ENCODE data around the gene CLCN2. TPM values are rescaled to one million over a fixed set of nuclear protein-coding genes. Genes with fewer than 3 reads are reported as not detected.

Gene CLCN2
- total and polyA plus RNA-seq, 2 of the 4 experiments (the other 2 are of a cell fraction), result 2.9 to 5.8 TPM

DNA sequence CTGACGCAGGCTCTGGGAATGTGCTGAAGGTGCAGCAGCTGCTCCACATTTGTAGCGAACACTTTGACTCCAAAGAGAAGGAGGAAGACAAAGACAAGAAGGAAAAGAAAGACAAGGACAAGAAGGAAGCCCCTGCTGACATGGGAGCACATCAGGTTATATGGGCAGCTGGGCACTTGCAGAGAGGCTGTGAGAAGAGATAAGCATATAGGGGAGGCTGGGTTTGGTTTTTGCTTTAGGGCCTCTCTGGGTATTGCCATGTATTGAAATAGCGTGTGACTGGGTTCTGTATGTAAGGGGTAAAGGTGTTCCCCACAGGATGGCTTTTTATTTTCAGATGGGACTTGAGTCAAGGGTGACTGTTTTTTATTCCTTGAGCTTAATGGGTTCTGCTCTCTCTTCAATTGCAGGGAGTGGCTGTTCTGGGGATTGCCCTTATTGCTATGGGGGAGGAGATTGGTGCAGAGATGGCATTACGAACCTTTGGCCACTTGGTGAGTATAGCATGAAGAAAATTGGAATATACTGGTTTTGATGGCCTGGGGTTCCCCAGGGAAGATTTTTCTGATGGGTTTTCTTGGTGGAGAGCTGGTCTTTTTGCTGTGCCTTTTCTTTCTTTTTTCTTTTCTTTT, 54.9 kb downstream of the CLCN2 start:
- Histone ChIP-seq H3K4me1 (ENCODE audit: control insufficient read depth, insufficient read depth, low read length) (no peaks in the 10 kb centered on the region), H2AK5ac (ENCODE audit: low read depth, low read length) (no peak overlapping the region), H3K9me1 (ENCODE audit: insufficient read depth, low read length) (no peaks in the 10 kb centered on the region; the same call in 1 of the 2 replicates), H3K27me3 (ENCODE audit: control insufficient read depth, insufficient read depth, low read length) (no peaks in the 10 kb centered on the region), H2AFZ (replicated peaks; ENCODE audit: low read length, poor library complexity) (no peak overlapping the region), H2BK120ac (ENCODE audit: low read depth, low read length) (no peak overlapping the region), H2BK5ac (ENCODE audit: low read depth, low read length, poor library complexity, severe bottlenecking) (no peak overlapping the region), H3K9ac (ENCODE audit: low read depth, low read length) (no peak overlapping the region), H4K8ac (ENCODE audit: low read depth in 2 of 2, low read length in 2 of 2) (no peak overlapping the region), H4K91ac (ENCODE audit: insufficient read depth, low read depth, low read length) (no peak overlapping the region), H2AK9ac (replicated peaks; ENCODE audit: low read depth, low read length, poor library complexity) (no peak overlapping the region), H4K5ac (ENCODE audit: low read depth, low read length) (no peak overlapping the region), H3K4me2 (ENCODE audit: low read depth, low read length) (no peak overlapping the region), H3K27ac (ENCODE audit: insufficient read depth, low read length) (no peak overlapping the region), H3K56ac (ENCODE audit: extremely low read depth, insufficient read depth, low read length) (no peak overlapping the region), H3K23ac (ENCODE audit: low read depth, low read length) (no peak overlapping the region), H2BK20ac (ENCODE audit: low read depth, low read length) (no peak overlapping the region), H3K18ac (ENCODE audit: low read depth, low read length) (no peak overlapping the region), H3K4ac (ENCODE audit: low read depth, low read length) (no peak overlapping the region), H3K4me3 (ENCODE audit: insufficient read depth, low read depth, low read length) (no peak overlapping the region), H3K79me1 (ENCODE audit: low read depth in 1 of 2, low read length in 2 of 2) (peaks cover 38 to 41% of the 10 kb centered on the region in 2 experiments), H2BK15ac (ENCODE audit: low read depth, low read length) (no peak overlapping the region), H4K20me1 (ENCODE audit: insufficient read depth, low read length) (peaks cover 39% of the 10 kb centered on the region), H3K14ac (replicated peaks; ENCODE audit: low read depth, low read length) (no peak overlapping the region), H3K9me3 (ENCODE audit: control insufficient read depth, insufficient read depth, low read length) (no peaks in the 10 kb centered on the region), H3K36me3 (ENCODE audit: control insufficient read depth, insufficient read depth, low read length) (peaks cover 73% of the 10 kb centered on the region)
- ATAC-seq (ENCODE audit: low read depth), result no peak
- WGBS, 2 experiments (ENCODE audit: extremely low coverage in 2 of 2, insufficient read length in 1 of 2), result no CpG with 5 or more reads among the region's 4 CpGs
- ChIA-PET POLR2A (ENCODE audit: unreplicated experiment) (no interaction called here), CTCF (no interaction called here)
- DNase-seq, result no peak
- TF ChIP-seq BHLHE40 (IDR thresholded peaks at IDR 0.05; ENCODE audit: low read depth, low read length) (no peak), RFX5 (IDR thresholded peaks at IDR 0.05; ENCODE audit: low read depth, low read length) (no peak), MXI1 (IDR thresholded peaks at IDR 0.05; ENCODE audit: borderline replicate concordance, low read depth, low read length) (no peak), MAZ (IDR thresholded peaks at IDR 0.05; ENCODE audit: borderline replicate concordance, low read depth, low read length) (no peak), POLR2A (IDR thresholded peaks at IDR 0.05; ENCODE audit: low read depth, low read length) (no peak), MAFK (IDR thresholded peaks at IDR 0.05; ENCODE audit: low read depth, low read length) (no peak), RAD21 (IDR thresholded peaks at IDR 0.05; ENCODE audit: low read length) (no peak), RCOR1 (IDR thresholded peaks at IDR 0.05; ENCODE audit: insufficient replicate concordance, low read length) (no peak), CEBPB (IDR thresholded peaks at IDR 0.05; ENCODE audit: low read depth, low read length) (no peak), NFE2L2 (IDR thresholded peaks at IDR 0.05; ENCODE audit: low read depth, low read length) (no peak), CHD1 (IDR thresholded peaks at IDR 0.05; ENCODE audit: low read depth, low read length) (no peak), SMC3 (IDR thresholded peaks at IDR 0.05; ENCODE audit: low read depth, low read length) (no peak), FOS (IDR thresholded peaks at IDR 0.05; ENCODE audit: low read depth, low read length) (no peak)
- TF ChIP-seq, protein P1, sequence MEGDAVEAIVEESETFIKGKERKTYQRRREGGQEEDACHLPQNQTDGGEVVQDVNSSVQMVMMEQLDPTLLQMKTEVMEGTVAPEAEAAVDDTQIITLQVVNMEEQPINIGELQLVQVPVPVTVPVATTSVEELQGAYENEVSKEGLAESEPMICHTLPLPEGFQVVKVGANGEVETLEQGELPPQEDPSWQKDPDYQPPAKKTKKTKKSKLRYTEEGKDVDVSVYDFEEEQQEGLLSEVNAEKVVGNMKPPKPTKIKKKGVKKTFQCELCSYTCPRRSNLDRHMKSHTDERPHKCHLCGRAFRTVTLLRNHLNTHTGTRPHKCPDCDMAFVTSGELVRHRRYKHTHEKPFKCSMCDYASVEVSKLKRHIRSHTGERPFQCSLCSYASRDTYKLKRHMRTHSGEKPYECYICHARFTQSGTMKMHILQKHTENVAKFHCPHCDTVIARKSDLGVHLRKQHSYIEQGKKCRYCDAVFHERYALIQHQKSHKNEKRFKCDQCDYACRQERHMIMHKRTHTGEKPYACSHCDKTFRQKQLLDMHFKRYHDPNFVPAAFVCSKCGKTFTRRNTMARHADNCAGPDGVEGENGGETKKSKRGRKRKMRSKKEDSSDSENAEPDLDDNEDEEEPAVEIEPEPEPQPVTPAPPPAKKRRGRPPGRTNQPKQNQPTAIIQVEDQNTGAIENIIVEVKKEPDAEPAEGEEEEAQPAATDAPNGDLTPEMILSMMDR (conservative IDR thresholded peaks at IDR 0.05; ENCODE audit: low read depth, low read length), result no peak
- TF ChIP-seq, protein P2, sequence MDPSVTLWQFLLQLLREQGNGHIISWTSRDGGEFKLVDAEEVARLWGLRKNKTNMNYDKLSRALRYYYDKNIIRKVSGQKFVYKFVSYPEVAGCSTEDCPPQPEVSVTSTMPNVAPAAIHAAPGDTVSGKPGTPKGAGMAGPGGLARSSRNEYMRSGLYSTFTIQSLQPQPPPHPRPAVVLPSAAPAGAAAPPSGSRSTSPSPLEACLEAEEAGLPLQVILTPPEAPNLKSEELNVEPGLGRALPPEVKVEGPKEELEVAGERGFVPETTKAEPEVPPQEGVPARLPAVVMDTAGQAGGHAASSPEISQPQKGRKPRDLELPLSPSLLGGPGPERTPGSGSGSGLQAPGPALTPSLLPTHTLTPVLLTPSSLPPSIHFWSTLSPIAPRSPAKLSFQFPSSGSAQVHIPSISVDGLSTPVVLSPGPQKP (IDR thresholded peaks at IDR 0.05; ENCODE audit: borderline replicate concordance, low read depth, low read length), result no peak
- TF ChIP-seq, protein P3, sequence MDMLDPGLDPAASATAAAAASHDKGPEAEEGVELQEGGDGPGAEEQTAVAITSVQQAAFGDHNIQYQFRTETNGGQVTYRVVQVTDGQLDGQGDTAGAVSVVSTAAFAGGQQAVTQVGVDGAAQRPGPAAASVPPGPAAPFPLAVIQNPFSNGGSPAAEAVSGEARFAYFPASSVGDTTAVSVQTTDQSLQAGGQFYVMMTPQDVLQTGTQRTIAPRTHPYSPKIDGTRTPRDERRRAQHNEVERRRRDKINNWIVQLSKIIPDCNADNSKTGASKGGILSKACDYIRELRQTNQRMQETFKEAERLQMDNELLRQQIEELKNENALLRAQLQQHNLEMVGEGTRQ (IDR thresholded peaks at IDR 0.05; ENCODE audit: low read depth, low read length), result no peak
- intact Hi-C loops (cut with micrococcal nuclease), result no loop called here
- BruUV-seq (replicated peaks), result no TSS peak
- in situ Hi-C loops (cut with MboI; ENCODE audit: low sequenced_read_pairs), result no loop called here
- dilution Hi-C loops (cut with HindIII; ENCODE audit: low sequenced_read_pairs, unreplicated experiment), result no loop called here

All from IMR-90 (cell line).